HUES48 (cell line): Measurements from ENCODE around the gene CCT8L2.
"Not testable (repeated sequence)": the region's sequence is repeated elsewhere in the genome, so short reads cannot be mapped to it uniquely, and the experiment has no call there.

ENCODE experiments used
- H3K27ac ChIP-seq: one replicate; pipeline ENCODE4 v1.7.0; 2013; ENCODE audit warnings: low read depth, low read length, inconsistent platforms
- H3K27me3 ChIP-seq: 2 replicates; pipeline ENCODE4 v1.6.1; 2013; ENCODE audit warnings: mild to moderate bottlenecking, low read length; ENCODE audit not compliant: control insufficient read depth, insufficient read depth
- H3K36me3 ChIP-seq: 2 replicates; pipeline ENCODE4 v1.6.1; 2013; ENCODE audit warnings: low read length; ENCODE audit not compliant: control insufficient read depth, insufficient read depth
- H3K4me1 ChIP-seq: 2 replicates; pipeline ENCODE4 v1.6.1; 2013; ENCODE audit warnings: mild to moderate bottlenecking, low read length; ENCODE audit not compliant: control insufficient read depth, insufficient read depth
- H3K4me3 ChIP-seq: 2 replicates; pipeline ENCODE4 v1.5.1; 2013; ENCODE audit warnings: mild to moderate bottlenecking, low read depth, low read length
- H3K9ac ChIP-seq: 2 replicates; pipeline ENCODE4 v1.6.1; 2013; ENCODE audit warnings: mild to moderate bottlenecking, low read depth, low read length, moderate library complexity
- H3K9me3 ChIP-seq: 2 replicates; pipeline ENCODE4 v1.6.1; 2013; ENCODE audit warnings: low read length; ENCODE audit not compliant: control insufficient read depth, insufficient read depth

Gene CCT8L2

DNA sequence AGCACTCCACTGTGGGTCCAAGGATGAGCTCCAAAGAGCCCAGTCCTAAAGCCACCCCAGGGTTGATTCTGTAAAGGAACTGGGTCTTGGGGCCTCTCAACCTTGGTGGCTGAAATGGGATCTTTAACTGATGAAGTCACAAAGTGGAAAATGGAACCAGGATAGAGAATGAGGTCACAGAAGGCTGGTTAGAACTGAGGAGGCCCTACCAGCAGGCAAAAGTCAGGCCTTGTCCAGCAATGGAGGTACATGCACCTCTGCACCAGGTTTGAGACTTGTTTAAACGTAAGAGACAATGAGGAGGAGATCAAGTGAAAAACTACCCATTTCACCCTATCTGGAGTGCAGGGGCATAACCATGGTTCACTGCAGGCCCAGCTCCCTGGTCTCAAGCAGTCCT lies at the start of gene CCT8L2:
CCT8L2 (minus strand) TSS at position 101 of the 400 bp plus-strand sequence. CDS start 260 bp downstream, outside the sequence.
- H3K4me1 ChIP-seq, H3K9ac ChIP-seq: not testable (repeated sequence)

DNA sequence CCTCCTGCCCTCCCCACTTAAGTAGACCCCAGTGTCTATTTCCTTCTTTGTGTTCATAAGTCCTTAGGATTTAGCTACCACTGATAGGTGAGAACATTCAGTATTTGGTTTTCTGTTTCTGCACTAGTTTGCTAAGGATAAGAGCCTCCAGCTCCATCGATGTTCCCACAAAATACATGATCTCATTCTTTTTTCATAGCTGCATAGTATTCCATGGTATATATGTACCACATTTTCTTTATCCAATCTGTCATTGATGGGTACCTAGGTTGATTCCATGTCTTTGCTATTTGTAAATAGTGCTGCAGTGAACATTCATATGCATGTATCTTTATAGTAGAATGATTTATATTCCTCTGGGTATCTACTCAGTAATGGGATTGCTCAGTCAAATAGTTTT lies 42.8 kb upstream of the CCT8L2 start:
- H3K4me3 ChIP-seq, H3K36me3 ChIP-seq, H3K27ac ChIP-seq, H3K4me1 ChIP-seq, H3K27me3 ChIP-seq, H3K9ac ChIP-seq: not testable (repeated sequence)
- peaks cover 30% of the 10 kb centered on the region for H3K9me3 ChIP-seq

More for the DNA sequence above, at the start of gene CCT8L2:
- not testable (repeated sequence) for H3K27ac ChIP-seq, H3K4me3 ChIP-seq, H3K27me3 ChIP-seq, H3K36me3 ChIP-seq
- H3K9me3 ChIP-seq: peaks cover 51% of the 10 kb centered on the region

DNA sequence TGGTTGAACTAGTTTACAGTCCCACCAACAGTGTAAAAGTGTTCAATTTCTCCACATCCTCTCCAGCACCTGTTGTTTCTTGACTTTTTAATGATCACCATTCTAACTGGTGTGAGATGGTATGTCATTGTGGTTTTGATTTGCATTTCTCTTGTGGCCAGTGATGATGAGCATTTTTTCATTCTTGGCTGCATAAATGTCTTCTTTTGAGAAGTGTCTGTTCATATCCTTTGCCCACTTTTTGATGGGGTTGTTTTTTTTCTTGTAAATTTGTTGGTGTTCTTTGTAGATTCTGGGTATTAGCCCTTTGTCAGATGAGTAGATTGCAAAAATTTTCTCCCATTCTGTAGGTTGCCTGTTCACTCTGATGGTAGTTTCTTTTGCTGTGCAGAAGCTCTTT lies 41.5 kb upstream of the CCT8L2 start:
- H3K4me1 ChIP-seq, H3K27me3 ChIP-seq, H3K4me3 ChIP-seq, H3K9ac ChIP-seq, H3K27ac ChIP-seq, H3K36me3 ChIP-seq: not testable (repeated sequence)
- peaks cover 24% of the 10 kb centered on the region for H3K9me3 ChIP-seq

- not testable (repeated sequence) for H3K4me3 ChIP-seq, H3K36me3 ChIP-seq, H3K27me3 ChIP-seq, H3K4me1 ChIP-seq, H3K27ac ChIP-seq, H3K9ac ChIP-seq
- H3K9me3 ChIP-seq: peaks cover 25% of the 10 kb centered on the region
These were observed 35.9 kb upstream of the CCT8L2 start for GRCh38 chr22:16628476-16628875.

GRCh38 chr22:16625018-16625417 lies 32.4 kb upstream of the CCT8L2 start:
- peaks cover 18% of the 10 kb centered on the region; the same call in 1 of the 2 replicates for H3K9me3 ChIP-seq
- H3K9ac ChIP-seq, H3K27ac ChIP-seq, H3K36me3 ChIP-seq, H3K4me1 ChIP-seq, H3K4me3 ChIP-seq, H3K27me3 ChIP-seq: not testable (repeated sequence)

DNA sequence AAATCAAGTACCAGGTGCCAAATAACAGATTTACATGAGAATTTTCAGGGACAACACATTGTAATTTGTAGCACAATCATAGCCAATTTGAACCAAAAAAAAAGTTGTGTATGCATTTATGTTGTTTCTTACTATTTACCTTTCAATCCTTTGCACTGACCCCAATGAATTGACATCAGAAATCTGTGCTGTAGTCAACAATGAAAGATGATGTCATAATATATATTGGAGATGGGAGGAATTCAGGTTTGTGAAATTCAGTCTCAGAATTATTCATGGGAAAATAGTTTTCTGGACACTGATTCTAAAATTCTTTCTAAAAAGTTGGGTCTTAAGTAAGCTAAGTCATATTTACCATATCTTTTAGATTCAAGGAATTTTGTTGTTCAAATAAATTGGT lies 31.0 kb upstream of the CCT8L2 start:
- not testable (repeated sequence) for H3K36me3 ChIP-seq, H3K4me1 ChIP-seq, H3K27me3 ChIP-seq, H3K9ac ChIP-seq, H3K4me3 ChIP-seq, H3K27ac ChIP-seq
- peaks cover 22% of the 10 kb centered on the region; the same call in 1 of the 2 replicates for H3K9me3 ChIP-seq

DNA sequence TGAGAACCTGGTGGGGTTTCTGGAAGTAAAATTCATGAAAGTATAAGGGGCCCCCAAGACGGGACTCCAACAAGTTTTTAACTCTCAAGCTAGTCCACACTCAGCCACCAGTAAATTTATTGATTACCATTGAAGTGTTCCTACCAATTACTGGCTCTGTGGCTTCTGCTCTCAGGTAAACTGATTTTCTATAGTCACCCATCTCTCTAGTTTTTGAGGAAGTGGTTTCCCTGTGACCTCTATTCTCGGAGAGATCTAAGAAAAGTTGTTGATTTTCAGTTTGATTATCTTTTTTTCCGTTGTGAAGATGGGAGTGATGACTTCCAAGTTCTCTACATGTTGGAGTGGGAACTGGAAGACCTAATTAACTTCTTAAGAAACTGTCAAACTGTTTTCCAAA lies 24.9 kb upstream of the CCT8L2 start:
- H3K4me3 ChIP-seq, H3K36me3 ChIP-seq, H3K4me1 ChIP-seq, H3K27me3 ChIP-seq, H3K9ac ChIP-seq, H3K27ac ChIP-seq: not testable (repeated sequence)
- H3K9me3 ChIP-seq: peaks cover 36% of the 10 kb centered on the region

DNA sequence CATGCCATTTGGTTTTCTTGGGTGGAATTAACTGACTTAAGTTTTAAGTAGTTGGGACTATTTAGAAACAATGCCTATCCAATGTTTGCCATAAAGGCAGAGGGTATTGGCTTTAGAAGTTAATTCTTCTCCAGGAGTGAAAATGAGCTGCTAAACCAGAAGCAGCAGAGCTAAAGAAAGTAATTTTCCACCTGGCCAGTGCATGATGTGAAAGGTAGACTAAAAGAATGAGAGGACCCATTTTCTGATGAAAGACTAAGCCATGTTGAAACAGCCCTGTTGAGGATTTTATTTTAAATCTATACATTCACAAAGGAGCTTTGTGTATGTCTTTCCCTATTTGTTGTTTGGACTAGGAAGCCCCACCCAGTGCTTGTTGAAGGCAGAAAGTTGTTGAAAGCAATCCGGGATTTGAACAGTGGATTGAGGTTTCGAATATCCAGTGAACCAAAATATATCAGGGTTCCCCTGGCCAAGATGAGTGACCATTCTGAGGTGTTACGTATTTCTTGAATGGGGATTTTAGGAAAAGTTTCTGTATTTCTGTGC lies 23.9 kb upstream of the CCT8L2 start:
- H3K4me3 ChIP-seq, H3K27ac ChIP-seq, H3K36me3 ChIP-seq, H3K4me1 ChIP-seq, H3K27me3 ChIP-seq, H3K9ac ChIP-seq: not testable (repeated sequence)
- peaks cover 34% of the 10 kb centered on the region for H3K9me3 ChIP-seq

- H3K27ac ChIP-seq, H3K27me3 ChIP-seq, H3K4me1 ChIP-seq, H3K9ac ChIP-seq, H3K36me3 ChIP-seq, H3K4me3 ChIP-seq: not testable (repeated sequence)
- peaks cover 38% of the 10 kb centered on the region for H3K9me3 ChIP-seq
These were observed 23.1 kb upstream of the CCT8L2 start for GRCh38 chr22:16615606-16616245.

DNA sequence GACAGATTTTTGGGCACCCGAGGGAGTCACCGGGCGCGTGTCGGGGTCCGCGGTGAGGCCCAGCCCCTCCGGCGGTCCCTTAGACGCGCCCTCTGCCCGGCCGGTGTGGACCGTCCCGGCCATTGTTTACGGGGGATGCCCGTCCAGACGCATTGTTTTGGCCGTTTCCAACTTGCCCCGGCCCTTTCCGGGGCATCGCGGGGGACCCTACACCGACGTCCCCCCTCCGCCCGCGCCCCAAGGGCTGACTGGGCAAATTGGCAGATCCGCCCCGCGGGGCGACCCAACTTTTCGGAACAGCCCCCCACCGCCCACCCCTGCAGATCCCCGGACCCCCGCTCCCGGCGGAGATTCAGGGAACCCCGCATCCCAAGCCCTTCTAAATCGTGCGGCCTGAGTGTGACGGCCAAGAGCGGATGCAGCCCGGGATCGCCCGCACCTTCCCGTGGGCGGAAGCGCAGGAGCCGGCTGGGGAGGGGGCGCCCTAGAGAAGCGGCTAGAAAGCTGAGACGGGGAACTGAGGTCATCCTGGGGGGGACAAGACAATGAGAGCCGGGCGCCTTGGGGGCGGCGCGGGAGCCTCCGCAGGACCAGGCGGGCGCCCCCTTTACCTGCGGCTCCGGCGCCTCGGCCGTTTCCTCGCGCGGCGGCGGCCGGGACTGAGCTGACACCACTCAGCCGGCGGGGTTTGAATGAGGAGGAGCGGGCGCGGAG lies 17.1 kb upstream of the CCT8L2 start:
- Histone ChIP-seq H3K9ac (no peak overlapping the region), H3K27ac (no peak overlapping the region), H3K27me3 (no peaks in the 10 kb centered on the region), H3K4me1 (no peaks in the 10 kb centered on the region), H3K4me3 (no peak overlapping the region), H3K36me3 (no peaks in the 10 kb centered on the region), H3K9me3 (peaks cover 43% of the 10 kb centered on the region)

DNA sequence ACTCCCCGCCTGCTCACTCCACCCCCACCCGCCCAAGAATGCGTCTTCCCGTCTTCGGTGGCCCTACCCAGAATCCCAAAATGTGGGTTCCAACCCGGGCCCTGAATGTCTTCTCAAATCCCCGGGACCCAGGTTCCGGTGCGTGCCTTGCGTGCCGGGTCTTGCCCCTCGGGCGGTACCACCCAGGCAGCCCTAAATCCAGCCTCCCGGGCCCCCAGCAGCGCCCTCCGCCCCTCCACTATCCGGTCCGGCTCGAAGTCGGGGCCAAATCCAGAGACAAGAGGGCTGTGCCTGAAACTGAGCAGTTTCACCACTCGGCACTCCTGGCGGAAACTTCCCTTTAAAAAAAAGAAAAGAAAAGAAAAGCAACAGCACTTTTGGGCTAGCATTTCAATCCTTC lies 16.3 kb upstream of the CCT8L2 start:
- Histone ChIP-seq H3K27me3 (no peaks in the 10 kb centered on the region), H3K9ac (no peak overlapping the region)

More for the DNA sequence above, 16.3 kb upstream of the CCT8L2 start:
- no peaks in the 10 kb centered on the region for H3K4me1 ChIP-seq
- H3K27ac ChIP-seq: no peak overlapping the region
- peaks cover 49% of the 10 kb centered on the region for H3K9me3 ChIP-seq
- H3K4me3 ChIP-seq: no peak overlapping the region
- H3K36me3 ChIP-seq: no peaks in the 10 kb centered on the region
